NB4 (cell line): ENCODE measurements around the gene TPBG.

Experiments
- DNase-seq: peaks from one replicate; pipeline ENCODE4 v3.0.0; 2010; ENCODE audit warnings: low read depth
- H3K4me3 ChIP-seq: one replicate; pipeline ENCODE4 v1.5.1; 2011; ENCODE audit warnings: mild to moderate bottlenecking, low read depth, low read length, moderate library complexity
- MYC ChIP-seq: IDR thresholded peaks from 2 replicates; pipeline ENCODE4 v1.6.1; 2011; ENCODE audit warnings: low read depth, low read length
- POLR2A ChIP-seq: IDR thresholded peaks from 2 replicates; pipeline ENCODE4 v1.6.1; 2011; ENCODE audit warnings: mild to moderate bottlenecking; ENCODE audit not compliant: insufficient read length; ENCODE audit errors: extremely low read depth
- TF ChIP-seq, protein P1 (sequence below): IDR thresholded peaks from one replicate; pipeline ENCODE4 v1.5.1; 2012; ENCODE audit warnings: low read depth, low read length
- TF ChIP-seq, protein P2 (sequence below): IDR thresholded peaks from 2 replicates; pipeline ENCODE4 v1.6.1; 2011; ENCODE audit warnings: low read depth, low read length

The TPBG gene

DNA sequence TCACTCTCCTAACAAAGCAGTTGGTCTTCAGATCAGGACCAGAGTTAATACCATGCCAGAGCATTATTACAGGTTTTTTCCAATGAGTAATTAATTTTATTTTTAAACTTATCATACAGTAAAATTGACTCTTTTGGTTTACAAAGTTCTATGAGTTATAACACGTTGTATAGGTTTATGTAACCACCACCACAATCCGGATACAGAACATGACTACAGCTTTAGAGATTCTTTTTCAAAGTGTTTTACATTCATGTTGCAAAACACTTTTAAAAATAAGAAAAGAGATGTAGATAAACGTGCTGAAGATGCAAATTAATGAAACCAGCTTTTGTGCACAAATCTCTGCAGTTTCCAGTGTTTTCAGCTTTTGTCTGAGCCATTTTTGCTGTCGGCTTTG lies 1.5 kb upstream of the TPBG start:
- DNase-seq: no peak
- no peak overlapping the region for H3K4me3 ChIP-seq
- TF ChIP-seq MYC: no peak
- TF ChIP-seq, protein P1, sequence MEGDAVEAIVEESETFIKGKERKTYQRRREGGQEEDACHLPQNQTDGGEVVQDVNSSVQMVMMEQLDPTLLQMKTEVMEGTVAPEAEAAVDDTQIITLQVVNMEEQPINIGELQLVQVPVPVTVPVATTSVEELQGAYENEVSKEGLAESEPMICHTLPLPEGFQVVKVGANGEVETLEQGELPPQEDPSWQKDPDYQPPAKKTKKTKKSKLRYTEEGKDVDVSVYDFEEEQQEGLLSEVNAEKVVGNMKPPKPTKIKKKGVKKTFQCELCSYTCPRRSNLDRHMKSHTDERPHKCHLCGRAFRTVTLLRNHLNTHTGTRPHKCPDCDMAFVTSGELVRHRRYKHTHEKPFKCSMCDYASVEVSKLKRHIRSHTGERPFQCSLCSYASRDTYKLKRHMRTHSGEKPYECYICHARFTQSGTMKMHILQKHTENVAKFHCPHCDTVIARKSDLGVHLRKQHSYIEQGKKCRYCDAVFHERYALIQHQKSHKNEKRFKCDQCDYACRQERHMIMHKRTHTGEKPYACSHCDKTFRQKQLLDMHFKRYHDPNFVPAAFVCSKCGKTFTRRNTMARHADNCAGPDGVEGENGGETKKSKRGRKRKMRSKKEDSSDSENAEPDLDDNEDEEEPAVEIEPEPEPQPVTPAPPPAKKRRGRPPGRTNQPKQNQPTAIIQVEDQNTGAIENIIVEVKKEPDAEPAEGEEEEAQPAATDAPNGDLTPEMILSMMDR: no peak
- TF ChIP-seq, protein P2, sequence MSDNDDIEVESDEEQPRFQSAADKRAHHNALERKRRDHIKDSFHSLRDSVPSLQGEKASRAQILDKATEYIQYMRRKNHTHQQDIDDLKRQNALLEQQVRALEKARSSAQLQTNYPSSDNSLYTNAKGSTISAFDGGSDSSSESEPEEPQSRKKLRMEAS: no peak
- TF ChIP-seq POLR2A: no peak

DNA sequence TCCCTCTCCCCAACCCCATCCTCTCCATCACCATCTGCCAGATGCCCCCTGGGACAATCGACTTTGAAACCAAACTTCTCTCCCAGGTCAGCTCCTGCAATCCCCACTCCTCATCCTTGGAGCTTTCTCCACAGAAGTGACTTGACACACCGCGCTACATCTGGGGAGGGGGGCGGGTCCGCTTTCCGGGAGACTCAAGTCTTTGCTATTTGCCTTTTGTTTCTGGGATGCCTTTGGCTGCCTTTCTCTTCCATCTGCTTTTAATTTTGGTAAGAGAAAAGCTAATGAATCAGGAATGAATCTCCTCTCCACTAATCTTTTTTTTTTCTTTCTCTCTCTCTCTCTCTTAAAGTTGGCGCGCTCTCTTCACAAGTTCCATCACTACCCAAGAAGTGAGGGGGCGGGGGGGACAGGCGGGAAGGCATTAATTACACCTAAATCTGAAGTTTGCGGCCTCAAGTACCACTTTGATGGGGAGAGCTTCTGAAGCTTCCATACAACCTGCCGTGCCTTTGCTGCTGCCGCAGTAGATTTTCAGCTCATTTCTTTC lies 664 bp upstream of the TPBG start:
- TF ChIP-seq POLR2A: no peak
- TF ChIP-seq, protein P2: no peak
- TF ChIP-seq, protein P1: no peak
- TF ChIP-seq MYC: no peak
- DNase-seq: no peak
- no peak overlapping the region for H3K4me3 ChIP-seq

DNA sequence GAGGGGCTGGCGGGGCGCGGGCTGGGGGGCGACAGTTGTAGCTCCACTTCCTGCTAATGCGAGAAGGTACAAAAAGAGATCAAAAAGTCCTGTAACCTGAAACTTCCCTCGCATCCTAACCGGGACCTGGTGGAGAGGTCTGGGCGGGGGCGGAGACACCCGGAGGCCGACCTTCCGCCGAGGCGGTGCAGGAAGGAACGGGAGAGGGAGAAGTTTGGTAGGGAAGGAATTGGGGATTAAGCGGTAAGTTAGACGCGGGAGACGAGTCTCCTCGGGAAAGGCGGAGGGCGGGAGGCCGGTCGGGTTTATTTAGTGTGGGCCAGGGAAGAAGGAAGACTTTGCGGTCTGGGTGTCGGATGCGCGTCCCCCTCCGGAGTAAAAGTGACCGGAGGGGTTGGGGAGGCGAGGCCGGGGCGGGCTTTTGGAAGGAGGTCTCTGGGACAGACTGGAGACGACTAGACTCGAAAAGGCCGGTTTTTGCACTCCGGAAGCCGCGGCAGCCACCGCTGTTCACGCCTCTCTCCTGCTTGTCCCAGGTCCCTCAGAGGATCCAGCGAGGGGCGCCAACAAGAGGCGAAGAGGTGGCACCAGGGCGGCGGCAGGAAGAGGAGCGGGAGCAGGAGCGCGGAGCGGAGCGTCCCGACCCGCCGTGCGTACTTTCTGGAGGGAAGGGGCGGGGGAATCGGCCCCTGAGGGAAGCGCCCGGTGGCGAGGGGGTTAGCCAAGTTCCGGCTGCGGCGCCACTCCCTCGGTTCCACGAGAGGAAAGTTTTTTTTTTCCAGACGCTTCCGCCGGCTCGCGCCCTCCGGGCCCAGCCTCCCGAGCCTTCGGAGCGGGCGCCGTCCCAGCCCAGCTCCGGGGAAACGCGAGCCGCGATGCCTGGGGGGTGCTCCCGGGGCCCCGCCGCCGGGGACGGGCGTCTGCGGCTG lies 734 bp downstream of the TPBG start:
- DNase-seq: no peak
- TF ChIP-seq POLR2A: no peak
- TF ChIP-seq MYC: no peak
- no peak overlapping the region for H3K4me3 ChIP-seq

DNA sequence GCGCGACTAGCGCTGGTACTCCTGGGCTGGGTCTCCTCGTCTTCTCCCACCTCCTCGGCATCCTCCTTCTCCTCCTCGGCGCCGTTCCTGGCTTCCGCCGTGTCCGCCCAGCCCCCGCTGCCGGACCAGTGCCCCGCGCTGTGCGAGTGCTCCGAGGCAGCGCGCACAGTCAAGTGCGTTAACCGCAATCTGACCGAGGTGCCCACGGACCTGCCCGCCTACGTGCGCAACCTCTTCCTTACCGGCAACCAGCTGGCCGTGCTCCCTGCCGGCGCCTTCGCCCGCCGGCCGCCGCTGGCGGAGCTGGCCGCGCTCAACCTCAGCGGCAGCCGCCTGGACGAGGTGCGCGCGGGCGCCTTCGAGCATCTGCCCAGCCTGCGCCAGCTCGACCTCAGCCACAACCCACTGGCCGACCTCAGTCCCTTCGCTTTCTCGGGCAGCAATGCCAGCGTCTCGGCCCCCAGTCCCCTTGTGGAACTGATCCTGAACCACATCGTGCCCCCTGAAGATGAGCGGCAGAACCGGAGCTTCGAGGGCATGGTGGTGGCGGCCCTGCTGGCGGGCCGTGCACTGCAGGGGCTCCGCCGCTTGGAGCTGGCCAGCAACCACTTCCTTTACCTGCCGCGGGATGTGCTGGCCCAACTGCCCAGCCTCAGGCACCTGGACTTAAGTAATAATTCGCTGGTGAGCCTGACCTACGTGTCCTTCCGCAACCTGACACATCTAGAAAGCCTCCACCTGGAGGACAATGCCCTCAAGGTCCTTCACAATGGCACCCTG lies 1.6 kb downstream of the TPBG start:
- DNase-seq: no peak
- no peak overlapping the region for H3K4me3 ChIP-seq

DNA sequence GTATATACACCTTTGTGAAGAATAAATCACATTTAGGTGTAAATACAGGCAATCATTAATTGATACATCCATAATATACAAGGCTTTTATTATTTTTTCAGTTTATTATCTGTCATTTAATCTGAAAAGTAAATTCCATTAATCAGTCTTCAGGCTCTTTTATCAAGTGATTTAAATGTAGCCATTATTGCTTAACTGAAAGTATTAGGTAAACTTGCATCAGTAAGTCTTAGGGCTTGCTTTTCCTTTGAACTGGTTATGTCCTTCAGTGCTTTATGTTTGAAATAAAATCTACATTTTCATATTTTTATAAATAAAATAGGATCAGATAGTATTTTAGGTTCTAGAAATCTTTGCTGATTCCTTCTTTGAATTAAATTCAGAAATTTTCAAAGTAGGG lies 4.1 kb downstream of the TPBG start:
- no peak overlapping the region for H3K4me3 ChIP-seq
- TF ChIP-seq POLR2A: no peak
- TF ChIP-seq, protein P1: no peak
- TF ChIP-seq, protein P2: no peak
- TF ChIP-seq MYC: no peak
- DNase-seq: no peak

More for the DNA sequence above, 1.6 kb downstream of the TPBG start:
- TF ChIP-seq MYC (no peak), POLR2A (no peak)
- TF ChIP-seq, protein P2: no peak
- TF ChIP-seq, protein P1: no peak

DNA sequence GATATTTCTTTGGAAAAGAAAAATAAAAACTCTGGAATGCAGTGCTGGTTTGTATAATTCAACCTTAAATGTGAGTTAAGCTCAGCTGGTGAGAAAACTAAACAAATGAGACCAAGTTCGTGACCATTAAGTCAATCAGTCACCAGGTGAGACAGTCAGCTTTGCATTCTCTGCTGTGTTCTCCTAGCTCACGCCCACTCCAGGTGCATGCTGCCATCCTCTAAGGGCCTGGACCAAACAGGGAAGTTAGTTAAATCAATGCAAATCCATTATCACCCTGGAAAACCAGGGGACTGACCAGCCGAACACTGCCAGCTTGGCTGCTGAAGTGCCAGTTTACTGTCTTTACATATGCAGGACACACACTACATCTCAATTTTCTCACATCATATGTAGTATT lies 7.2 kb downstream of the TPBG start:
- H3K4me3 ChIP-seq: no peak overlapping the region
- no peak for DNase-seq
- TF ChIP-seq POLR2A: no peak
- no peak for TF ChIP-seq MYC
- TF ChIP-seq, protein P2: no peak
- TF ChIP-seq, protein P1: no peak
